NT2/D1 (cell line): ENCODE data around the gene FMNL2.

Source experiments
- SUZ12 ChIP-seq: IDR thresholded peaks from 2 replicates; pipeline ENCODE4 v1.6.1; 2011; ENCODE audit not compliant: insufficient read length, insufficient read depth; ENCODE audit errors: extremely low read depth
- ZNF274 ChIP-seq: IDR thresholded peaks from 2 replicates; pipeline ENCODE4 v1.6.1; 2011; ENCODE audit warnings: mild to moderate bottlenecking, low read depth, low read length

DNA sequence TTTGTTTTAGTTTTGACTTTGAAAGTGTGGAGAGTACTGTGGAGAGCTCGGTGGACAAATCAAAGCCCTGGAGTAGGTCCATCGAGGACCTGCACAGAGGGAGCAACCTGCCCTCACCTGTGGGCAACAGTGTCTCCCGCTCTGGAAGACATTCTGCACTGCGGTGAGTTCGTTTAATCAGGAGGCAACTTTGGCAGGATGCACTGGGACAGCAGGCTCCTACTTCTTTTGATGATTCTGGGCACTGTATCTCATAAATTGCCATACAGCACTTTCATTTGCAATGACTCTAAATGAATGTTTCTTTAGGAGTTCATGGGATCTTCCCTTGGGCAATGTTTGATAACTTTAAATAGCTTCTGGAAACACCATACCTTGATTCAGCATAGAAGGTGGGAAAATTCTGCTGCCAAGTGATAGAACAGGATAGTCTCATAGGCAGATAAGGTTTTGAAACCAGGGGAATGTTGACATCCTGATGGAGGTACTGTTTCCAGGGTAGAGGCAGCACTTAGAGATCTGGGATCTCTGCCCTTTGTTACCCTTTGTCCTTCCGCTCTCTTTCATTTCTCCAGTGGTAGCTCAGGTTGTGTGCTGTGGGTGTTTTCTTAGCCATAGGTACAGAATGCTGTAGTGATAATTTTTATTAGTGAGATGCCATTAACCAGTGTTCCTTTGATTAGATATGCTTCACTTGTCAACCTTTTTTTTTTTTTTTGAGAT, 226.1 kb downstream of the FMNL2 start:
- TF ChIP-seq SUZ12: no peak
- no peak for TF ChIP-seq ZNF274
